Body of pancreas (tissue), 4 donors: ENCODE results near the gene HOXB5. TPM values are rescaled to one million over a fixed set of nuclear protein-coding genes. Genes with fewer than 3 reads are reported as not detected.

Experiments used
- ATAC-seq: fragments of 150-250 bp; one replicate; pipeline ENCODE4 v1.9.1; 2016
- DNase-seq, 4 donors: peaks; one replicate each; pipeline ENCODE4 v3.0.0-alpha.2; 2019
- H3K27ac ChIP-seq, 4 donors: fragments of 200-600 bp; sonication (generic); 1 replicate in 3 of 4; 2 replicates in 1 of 4; pipeline versions ENCODE4 v1.5.1 to v1.6.1; 2016 to 2019; ENCODE audit warnings: mild to moderate bottlenecking in 1 of 4, mixed read lengths in 1 of 4, moderate library complexity in 1 of 4
- H3K27me3 ChIP-seq, 2 donors: fragments of 200-600 bp; sonication (generic); one replicate each; pipeline ENCODE4 v1.6.0; 2016; ENCODE audit warnings: mild to moderate bottlenecking in 1 of 2
- H3K36me3 ChIP-seq, 2 donors: fragments of 200-600 bp; sonication (generic); replicated peaks in 1 of 2; 2 replicates each; pipeline ENCODE4 v1.5.1; 2016; ENCODE audit warnings: low read depth in 2 of 2; ENCODE audit not compliant: insufficient read depth in 1 of 2
- H3K4me1 ChIP-seq: fragments of 200-600 bp; sonication (generic); one replicate; pipeline ENCODE4 v1.6.0; 2016
- H3K4me3 ChIP-seq, 2 donors: fragments of 200-600 bp; sonication (generic); 1 replicate in 1 of 2; 2 replicates in 1 of 2; pipeline ENCODE4 v1.5.1; 2016 to 2019
- H3K9me3 ChIP-seq, 3 donors: fragments of 200-600 bp; sonication (generic); 1 replicate in 2 of 3; 2 replicates in 1 of 3; pipeline ENCODE4 v1.5.1; 2016
- POLR2A ChIP-seq, 3 donors: fragments of 450-650 bp; IDR thresholded peaks; one replicate each; pipeline ENCODE4 v1.6.1; 2016; ENCODE audit warnings: antibody characterized with exemption in 3 of 3, mild to moderate bottlenecking in 2 of 3
- WGBS, 2 donors: methylation state at CpG; one replicate each; pipeline ENCODE4 v1.1.5; 2017; 5-methylcytosine and 5-hydroxymethylcytosine counted together
- intact Hi-C: fragments of 100-400 bp; cut with DNase I; formaldehyde crosslinking; loops from one replicate; pipeline ENCODE4 v1.15.1; 2023
- total RNA-seq, 2 donors: library from RNA; depleted of rRNA; stranded (reverse); fragments of >200 nt; gene quantifications; one replicate each; pipeline ENCODE4 v1.1.0, GENCODE V29; 2016
- TF ChIP-seq, protein P1 (sequence below), 7 experiments: fragments of 450-650 bp in 4 of 7; fragments of 200-600 bp in 3 of 7; sonication (generic) in 3 of 7; IDR thresholded peaks; one replicate each; pipeline ENCODE4 v1.5.1; 2016 to 2019; ENCODE audit warnings: antibody characterized with exemption in 7 of 7

The HOXB5 gene
- total RNA-seq, 2 donors from 2014 or later: 0.99 TPM; not detected in 1

- no peak for TF ChIP-seq POLR2A (IDR thresholded peaks at IDR 0.05)
- TF ChIP-seq, protein P1, sequence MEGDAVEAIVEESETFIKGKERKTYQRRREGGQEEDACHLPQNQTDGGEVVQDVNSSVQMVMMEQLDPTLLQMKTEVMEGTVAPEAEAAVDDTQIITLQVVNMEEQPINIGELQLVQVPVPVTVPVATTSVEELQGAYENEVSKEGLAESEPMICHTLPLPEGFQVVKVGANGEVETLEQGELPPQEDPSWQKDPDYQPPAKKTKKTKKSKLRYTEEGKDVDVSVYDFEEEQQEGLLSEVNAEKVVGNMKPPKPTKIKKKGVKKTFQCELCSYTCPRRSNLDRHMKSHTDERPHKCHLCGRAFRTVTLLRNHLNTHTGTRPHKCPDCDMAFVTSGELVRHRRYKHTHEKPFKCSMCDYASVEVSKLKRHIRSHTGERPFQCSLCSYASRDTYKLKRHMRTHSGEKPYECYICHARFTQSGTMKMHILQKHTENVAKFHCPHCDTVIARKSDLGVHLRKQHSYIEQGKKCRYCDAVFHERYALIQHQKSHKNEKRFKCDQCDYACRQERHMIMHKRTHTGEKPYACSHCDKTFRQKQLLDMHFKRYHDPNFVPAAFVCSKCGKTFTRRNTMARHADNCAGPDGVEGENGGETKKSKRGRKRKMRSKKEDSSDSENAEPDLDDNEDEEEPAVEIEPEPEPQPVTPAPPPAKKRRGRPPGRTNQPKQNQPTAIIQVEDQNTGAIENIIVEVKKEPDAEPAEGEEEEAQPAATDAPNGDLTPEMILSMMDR (IDR thresholded peaks at IDR 0.05): no peak
- intact Hi-C loops: loop anchor here (10.0 kb wide), 1 partner anchor 474 kb away; no protein-coding TSS in a partner anchor
- Histone ChIP-seq H3K4me1 (peaks cover 22% of the 10 kb centered on the region), H3K27me3 (peaks cover 0 to 84% of the 10 kb centered on the region in 2 donors), H3K27ac (no peak overlapping the region), H3K36me3 (no peaks in the 10 kb centered on the region), H3K4me3 (no peak overlapping the region), H3K9me3 (no peaks in the 10 kb centered on the region)
- DNase-seq (no peak), ATAC-seq (no peak)
- 23 to 25% methylated on average over 5 of the region's 5 CpGs for WGBS, 2 donors
Observed at GRCh38 chr17:48628649-48629410, 35.3 kb upstream of the HOXB5 start.

GRCh38 chr17:48627623-48628521, 34.3 kb upstream of the HOXB5 start:
- 15 to 18% methylated on average over 27 of the region's 27 CpGs for WGBS, 2 donors
- Histone ChIP-seq H3K27ac (no peak overlapping the region), H3K9me3 (no peaks in the 10 kb centered on the region), H3K27me3 (peaks cover 0 to 82% of the 10 kb centered on the region in 2 donors), H3K36me3 (no peaks in the 10 kb centered on the region), H3K4me1 (peaks cover 19% of the 10 kb centered on the region), H3K4me3 (no peak overlapping the region)
- intact Hi-C loops: loop anchor here (10.0 kb wide), 1 partner anchor 473 kb away; no protein-coding TSS in a partner anchor
- ATAC-seq (no peak), DNase-seq (no peak)
- TF ChIP-seq POLR2A (IDR thresholded peaks at IDR 0.05): no peak
- TF ChIP-seq, protein P1 (IDR thresholded peaks at IDR 0.05): no peak

DNA sequence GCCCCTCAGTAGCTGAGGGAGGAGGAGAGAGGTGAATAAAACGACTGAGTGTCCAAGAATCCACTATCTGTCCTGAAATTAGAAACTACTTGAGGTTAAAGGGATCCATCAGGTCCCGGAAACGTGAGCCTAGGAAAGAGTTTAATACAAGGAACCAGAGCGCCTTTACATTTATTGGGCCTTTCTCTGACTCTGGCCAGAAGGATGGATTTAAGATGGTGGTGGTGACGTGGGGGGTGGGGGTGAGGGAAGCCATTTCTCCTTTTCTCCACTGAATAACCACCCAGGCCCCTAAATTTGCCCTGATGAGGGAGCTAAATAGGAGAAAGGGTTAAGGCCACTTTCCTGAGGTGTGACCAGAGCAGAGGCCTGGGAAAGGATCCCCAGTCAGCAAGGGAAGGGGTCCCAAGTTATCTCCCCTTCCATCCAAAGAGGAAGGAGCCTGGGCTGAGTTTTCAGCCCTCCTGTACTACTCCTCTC, 33.6 kb upstream of the HOXB5 start:
- intact Hi-C loops: loop anchor here (10.0 kb wide), 1 partner anchor 472 kb away; no protein-coding TSS in a partner anchor
- 15 to 25% methylated on average over 5 of the region's 5 CpGs for WGBS, 2 donors
- no peak for DNase-seq

DNA sequence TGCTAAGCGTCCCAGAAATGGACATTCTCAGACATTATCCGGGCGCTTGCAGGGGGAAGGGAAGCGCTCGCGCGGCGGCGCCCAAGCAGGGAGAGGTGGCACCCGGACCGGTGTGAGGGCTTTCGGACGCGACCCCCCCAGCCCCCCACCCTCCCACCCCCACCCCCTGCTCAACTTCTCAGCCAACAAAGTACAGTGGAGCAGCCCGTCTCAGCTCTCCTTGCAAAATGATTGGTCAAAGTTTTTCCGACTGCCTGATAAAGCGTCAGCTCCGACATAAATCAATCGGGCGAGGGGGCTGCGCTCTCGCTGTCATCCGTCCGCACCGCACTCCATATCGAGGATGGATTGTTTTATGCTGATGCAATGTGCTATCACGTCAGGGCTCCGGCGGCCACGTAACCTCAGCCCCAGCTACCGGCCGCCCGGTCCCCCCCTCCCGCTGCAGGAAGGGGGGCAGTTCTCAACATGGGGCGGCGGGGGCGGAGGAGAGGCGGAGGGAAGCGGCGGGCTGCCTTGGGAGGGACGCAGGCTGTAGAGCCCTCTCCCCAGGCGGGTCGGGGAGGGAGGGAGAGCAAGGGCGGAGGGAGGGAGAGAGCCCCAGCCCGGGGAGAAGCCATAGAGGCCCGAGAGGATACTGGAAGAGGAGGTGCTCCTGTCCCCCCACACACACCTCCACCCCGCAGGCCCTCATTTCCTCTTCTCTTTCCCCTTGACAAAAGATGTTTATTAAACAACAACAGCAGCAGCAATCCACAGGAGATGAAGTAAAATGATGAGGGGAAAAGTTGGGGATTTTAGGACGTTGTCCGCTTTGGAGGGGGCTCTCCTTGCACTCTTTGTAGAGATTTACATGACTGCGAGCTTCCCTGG, 32.9 kb upstream of the HOXB5 start, which contains the start of gene HOXB9:
TSS of gene HOXB9 (minus strand) at position 114 of the 873 bp plus-strand sequence. CDS start at position 25, 89 bp downstream.
- H3K4me1 ChIP-seq: peaks cover 19% of the 10 kb centered on the region

More for the DNA sequence above, 33.6 kb upstream of the HOXB5 start:
- H3K27me3 ChIP-seq: peaks cover 0 to 77% of the 10 kb centered on the region in 2 donors
- no peak overlapping the region for H3K4me3 ChIP-seq
- no peak for TF ChIP-seq POLR2A (IDR thresholded peaks at IDR 0.05)
- TF ChIP-seq, protein P1 (IDR thresholded peaks at IDR 0.05): no peak
- no peaks in the 10 kb centered on the region for H3K9me3 ChIP-seq
- no peak overlapping the region for H3K27ac ChIP-seq
- ATAC-seq: no peak
- H3K36me3 ChIP-seq: no peaks in the 10 kb centered on the region
- H3K4me1 ChIP-seq: peaks cover 19% of the 10 kb centered on the region

More for the DNA sequence above, 32.9 kb upstream of the HOXB5 start, which contains the start of gene HOXB9:
- intact Hi-C loops: loop anchor here (10.0 kb wide), 1 partner anchor 472 kb away; no protein-coding TSS in a partner anchor
- H3K4me3 ChIP-seq: no peak within 1 kb of the TSS
- 3 to 4% methylated on average over 23 to 49 of the region's 50 CpGs for WGBS, 2 donors
- no peak within 1 kb of the TSS for H3K27ac ChIP-seq
- H3K9me3 ChIP-seq: no peaks in the 10 kb centered on the region
- no peaks in the 10 kb centered on the region for H3K36me3 ChIP-seq
- TF ChIP-seq, protein P1 (IDR thresholded peaks at IDR 0.05): no peak
- TF ChIP-seq POLR2A (IDR thresholded peaks at IDR 0.05): no peak
- DNase-seq: no peak
- H3K27me3 ChIP-seq: peaks cover 0 to 71% of the 10 kb centered on the region in 2 donors
- no peak for ATAC-seq
